SJCRH30 (cell line): Measurements from ENCODE around the gene ISCU. TPM values are rescaled to one million over a fixed set of nuclear protein-coding genes. Genes with fewer than 3 reads are reported as not detected.
"Not testable (repeated sequence)": the region's sequence is repeated elsewhere in the genome, so short reads cannot be mapped to it uniquely, and the experiment has no call there.

ENCODE experiments used
- DNase-seq, 2 experiments: peaks; one replicate each; pipeline ENCODE4 v3.0.0-alpha.2; 2015 to 2020
- H3K27ac ChIP-seq: fragments of 250-450 bp; sonication (Bioruptor Pico); 2 replicates; pipeline ENCODE4 v1.5.1; 2020; ENCODE audit warnings: mild to moderate bottlenecking, moderate library complexity
- H3K27me3 ChIP-seq: fragments of 250-450 bp; sonication (Bioruptor Pico); 2 replicates; pipeline ENCODE4 v1.5.1; 2020; ENCODE audit warnings: mild to moderate bottlenecking, moderate library complexity
- H3K36me3 ChIP-seq: fragments of 250-450 bp; sonication (Bioruptor Pico); 2 replicates; pipeline ENCODE4 v1.5.1; 2020; ENCODE audit warnings: mild to moderate bottlenecking, moderate library complexity
- H3K4me1 ChIP-seq: fragments of 250-450 bp; sonication (Bioruptor Pico); 2 replicates; pipeline ENCODE4 v1.5.1; 2020; ENCODE audit warnings: mild to moderate bottlenecking, moderate library complexity
- H3K4me3 ChIP-seq: fragments of 250-450 bp; sonication (Bioruptor Pico); 2 replicates; pipeline ENCODE4 v1.5.1; 2020; ENCODE audit warnings: mild to moderate bottlenecking, moderate library complexity
- H3K9me3 ChIP-seq: fragments of 250-450 bp; sonication (Bioruptor Pico); replicated peaks from 2 replicates; pipeline ENCODE4 v1.5.1; 2020; ENCODE audit warnings: mild to moderate bottlenecking, moderate library complexity
- total RNA-seq: library from RNA; depleted of rRNA; stranded (reverse); fragments of >200 nt; shearing (Covaris generic); gene quantifications from 2 replicates; pipeline ENCODE4 v1.2.3, GENCODE V29; 2014

ISCU gene
- total RNA-seq, 1 experiment from 2014 or later: 70.1 TPM

DNA sequence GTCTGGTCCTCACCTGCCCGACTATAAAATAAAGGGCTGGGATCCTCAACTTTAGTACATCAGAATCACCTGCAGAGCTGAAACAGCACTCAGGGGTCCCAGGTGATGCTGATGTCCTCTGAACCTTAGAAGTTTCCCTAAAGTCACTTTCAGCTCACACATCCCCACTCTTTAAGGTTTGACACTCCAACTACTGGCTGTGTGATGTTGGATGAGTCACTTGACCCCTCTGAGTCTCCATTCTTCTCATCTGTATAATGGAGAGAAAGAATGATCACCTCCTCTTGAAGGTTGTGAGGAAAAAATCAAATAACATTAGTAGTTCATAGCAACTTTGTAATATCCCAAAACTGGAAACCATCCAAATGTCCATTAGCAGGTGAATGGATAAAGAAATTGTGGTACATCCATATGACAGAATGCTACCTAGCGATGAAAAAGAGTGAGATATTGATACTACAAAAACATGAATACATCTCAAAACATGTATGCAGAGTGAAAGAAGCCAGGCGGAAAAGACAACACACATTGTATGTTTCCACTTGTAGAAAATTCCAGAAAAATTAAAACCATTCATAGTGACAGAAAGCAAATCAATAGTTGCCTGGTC is 22.2 kb downstream of the ISCU start:
- Histone ChIP-seq H3K9me3 (no peaks in the 10 kb centered on the region), H3K4me1 (peaks cover 52% of the 10 kb centered on the region), H3K4me3 (no peak overlapping the region), H3K36me3 (no peaks in the 10 kb centered on the region), H3K27ac (peak overlapping the region; percentile 83), H3K27me3 (no peaks in the 10 kb centered on the region)
- no peak for DNase-seq

- no peaks in the 10 kb centered on the region for H3K9me3 ChIP-seq
- no peak for DNase-seq
- peaks cover 57% of the 10 kb centered on the region for H3K4me1 ChIP-seq
- no peak overlapping the region for H3K27ac ChIP-seq
- no peak overlapping the region for H3K4me3 ChIP-seq
- H3K36me3 ChIP-seq: no peaks in the 10 kb centered on the region
- no peaks in the 10 kb centered on the region for H3K27me3 ChIP-seq
Observed at GRCh38 chr12:108585864-108586263, 23.5 kb downstream of the ISCU start.

- no peaks in the 10 kb centered on the region for H3K9me3 ChIP-seq
- no peak for DNase-seq
- no peaks in the 10 kb centered on the region for H3K36me3 ChIP-seq
- no peak overlapping the region for H3K27ac ChIP-seq
- H3K4me3 ChIP-seq: no peak overlapping the region
- H3K4me1 ChIP-seq: peaks cover 57% of the 10 kb centered on the region
- H3K27me3 ChIP-seq: no peaks in the 10 kb centered on the region
Observed at GRCh38 chr12:108586306-108586705, 23.9 kb downstream of the ISCU start.

- H3K4me1 ChIP-seq: peaks cover 47% of the 10 kb centered on the region
- H3K9me3 ChIP-seq: no peaks in the 10 kb centered on the region
- H3K36me3 ChIP-seq: no peaks in the 10 kb centered on the region
- DNase-seq: peak; percentile 77 to 86
- no peaks in the 10 kb centered on the region for H3K27me3 ChIP-seq
- H3K27ac ChIP-seq: peak overlapping the region; percentile 61
- no peak overlapping the region for H3K4me3 ChIP-seq
Observed at GRCh38 chr12:108587826-108588225, 25.4 kb downstream of the ISCU start.

- Histone ChIP-seq H3K9me3 (no peaks in the 10 kb centered on the region), H3K4me3 (peak overlapping the region; percentile 4; the same call in 1 of the 2 replicates), H3K27ac (peak overlapping the region; percentile 6; the same call in 1 of the 2 replicates), H3K27me3 (no peaks in the 10 kb centered on the region), H3K36me3 (no peaks in the 10 kb centered on the region), H3K4me1 (peaks cover 35% of the 10 kb centered on the region)
- peak; percentile 59 to 73 for DNase-seq
Observed at GRCh38 chr12:108589028-108589839, 26.8 kb downstream of the ISCU start.

GRCh38 chr12:108589840-108590229 is 27.4 kb downstream of the ISCU start:
- Histone ChIP-seq H3K27ac (no peak overlapping the region), H3K4me3 (no peak overlapping the region), H3K36me3 (no peaks in the 10 kb centered on the region), H3K4me1 (peaks cover 29% of the 10 kb centered on the region), H3K27me3 (no peaks in the 10 kb centered on the region), H3K9me3 (no peaks in the 10 kb centered on the region)
- DNase-seq: no peak

DNA sequence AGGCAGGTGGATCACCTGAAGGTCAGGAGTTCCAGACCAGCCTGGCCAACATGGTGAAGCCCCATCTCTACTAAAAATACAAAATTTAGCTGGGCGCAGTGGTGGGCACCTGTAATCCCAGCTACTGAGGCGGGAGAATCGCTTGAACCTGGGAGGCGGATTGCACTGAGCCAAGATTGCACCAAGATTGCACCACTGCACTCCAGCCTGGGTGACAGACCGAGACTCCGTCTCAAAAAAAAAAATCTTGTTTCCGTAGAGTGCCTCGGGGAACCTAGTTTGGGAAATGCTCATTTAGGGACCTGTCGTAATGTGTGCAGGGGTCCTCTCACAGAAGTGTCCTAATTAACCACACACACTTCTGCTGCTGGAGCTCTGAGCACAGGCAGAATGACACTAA is 28.1 kb downstream of the ISCU start:
- H3K36me3 ChIP-seq, H3K27ac ChIP-seq, H3K9me3 ChIP-seq, DNase-seq, H3K4me3 ChIP-seq, H3K27me3 ChIP-seq: not testable (repeated sequence)
- H3K4me1 ChIP-seq: peaks cover 27% of the 10 kb centered on the region

GRCh38 chr12:108591267-108591980 is 29.0 kb downstream of the ISCU start:
- H3K4me3 ChIP-seq: no peak overlapping the region
- H3K9me3 ChIP-seq: no peaks in the 10 kb centered on the region
- DNase-seq: no peak
- H3K27ac ChIP-seq: no peak overlapping the region
- no peaks in the 10 kb centered on the region for H3K36me3 ChIP-seq
- H3K27me3 ChIP-seq: no peaks in the 10 kb centered on the region
- H3K4me1 ChIP-seq: peaks cover 29% of the 10 kb centered on the region

- Histone ChIP-seq H3K4me1 (peaks cover 31% of the 10 kb centered on the region), H3K36me3 (no peaks in the 10 kb centered on the region), H3K27me3 (no peaks in the 10 kb centered on the region), H3K4me3 (no peak overlapping the region), H3K9me3 (no peaks in the 10 kb centered on the region), H3K27ac (no peak overlapping the region)
- DNase-seq: no peak
Observed at GRCh38 chr12:108592033-108592909, 29.9 kb downstream of the ISCU start.

- Histone ChIP-seq H3K27ac (no peak overlapping the region), H3K36me3 (no peaks in the 10 kb centered on the region), H3K4me3 (no peak overlapping the region), H3K27me3 (no peaks in the 10 kb centered on the region), H3K4me1 (peaks cover 17% of the 10 kb centered on the region), H3K9me3 (no peaks in the 10 kb centered on the region)
- no peak for DNase-seq
Observed at GRCh38 chr12:108594323-108594903, 32.0 kb downstream of the ISCU start.

DNA sequence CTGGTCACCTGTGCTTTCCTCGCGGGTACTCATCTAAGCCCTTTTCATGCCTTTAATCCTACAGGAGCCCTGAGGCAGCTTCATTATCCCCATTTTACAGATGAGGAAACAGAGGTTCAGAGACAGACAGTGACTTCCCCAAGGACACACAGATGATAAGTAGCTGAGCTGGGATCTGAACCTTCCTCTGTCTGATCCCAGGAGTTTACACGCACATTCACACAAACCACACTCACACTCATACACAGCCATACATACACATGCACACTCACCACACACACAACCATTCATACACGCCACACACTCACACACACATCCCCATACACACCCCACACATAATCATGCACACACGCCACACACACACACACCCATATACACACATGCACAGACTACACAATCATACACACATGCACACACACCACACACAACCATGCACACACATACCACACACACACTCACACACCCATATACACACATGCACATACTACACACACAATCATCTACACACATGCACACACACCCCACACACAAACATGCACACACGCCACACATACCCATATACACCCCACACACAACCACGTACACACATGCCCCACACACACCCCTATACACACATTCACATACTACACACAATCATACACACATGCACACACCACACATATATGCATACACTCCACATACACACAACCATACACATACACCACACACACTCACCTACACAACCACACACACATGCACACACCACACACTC is 32.7 kb downstream of the ISCU start:
- Histone ChIP-seq H3K27ac (no peak overlapping the region), H3K4me1 (peaks cover 13% of the 10 kb centered on the region; the same call in 1 of the 2 replicates), H3K36me3 (no peaks in the 10 kb centered on the region), H3K9me3 (no peaks in the 10 kb centered on the region), H3K4me3 (no peak overlapping the region), H3K27me3 (no peaks in the 10 kb centered on the region)
- DNase-seq: no peak

DNA sequence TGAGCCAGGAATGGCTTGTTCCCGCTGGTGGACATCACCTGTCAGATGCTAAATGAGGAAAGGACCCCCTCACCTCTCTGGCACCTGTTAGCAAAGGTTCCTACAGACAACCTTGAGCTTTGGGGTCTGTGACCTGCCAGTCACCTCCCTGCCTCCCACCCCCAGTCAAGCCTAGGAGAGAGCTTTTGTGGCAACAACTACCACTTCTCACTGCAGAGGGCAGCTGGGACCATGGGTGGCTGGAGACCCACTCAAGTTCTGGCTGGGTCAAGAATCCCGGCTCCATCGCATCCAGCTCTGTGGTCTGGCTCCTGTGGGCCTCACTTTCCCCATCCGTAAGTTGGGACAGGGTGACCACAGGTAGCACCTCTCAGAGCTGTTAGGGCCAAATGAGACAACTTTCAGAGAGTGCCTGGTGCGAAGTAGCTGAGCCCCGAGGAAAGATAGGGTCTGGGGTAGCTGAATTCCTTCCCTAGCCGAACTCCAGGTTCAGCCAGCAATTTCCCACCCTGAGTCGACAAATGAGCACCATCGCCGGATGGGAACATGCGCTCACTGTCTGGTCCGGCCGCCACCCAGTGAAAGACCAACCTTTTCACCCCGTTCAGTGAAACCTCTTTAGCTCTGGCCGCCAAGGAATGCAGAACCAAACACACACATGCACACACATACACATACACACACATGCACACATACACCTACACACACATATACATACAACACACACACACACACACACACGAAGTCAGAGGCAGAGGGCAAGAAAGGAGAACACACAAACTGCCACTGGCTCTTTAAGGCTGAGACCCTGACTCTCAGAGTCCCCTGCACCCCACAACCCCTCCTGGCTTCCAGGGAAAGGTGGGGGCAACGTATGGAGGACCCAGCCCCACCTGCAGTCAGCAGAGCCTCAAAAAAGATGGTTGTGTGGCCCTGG is 33.6 kb downstream of the ISCU start:
- DNase-seq: no peak
- Histone ChIP-seq H3K36me3 (no peaks in the 10 kb centered on the region), H3K4me3 (no peak overlapping the region), H3K27ac (no peak overlapping the region), H3K4me1 (peaks cover 13% of the 10 kb centered on the region; the same call in 1 of the 2 replicates), H3K9me3 (no peaks in the 10 kb centered on the region), H3K27me3 (no peaks in the 10 kb centered on the region)
